HG02943 (cell line): ENCODE measurements around the gene ZIK1.

Experiments used
- ATAC-seq: cut with Tn5 transposase; IDR thresholded peaks from one replicate; pipeline ENCODE4 v1.9.1; 2021; ENCODE audit warnings: mild to moderate bottlenecking, low read depth, moderate library complexity; ENCODE audit not compliant: unreplicated experiment

The ZIK1 gene

DNA sequence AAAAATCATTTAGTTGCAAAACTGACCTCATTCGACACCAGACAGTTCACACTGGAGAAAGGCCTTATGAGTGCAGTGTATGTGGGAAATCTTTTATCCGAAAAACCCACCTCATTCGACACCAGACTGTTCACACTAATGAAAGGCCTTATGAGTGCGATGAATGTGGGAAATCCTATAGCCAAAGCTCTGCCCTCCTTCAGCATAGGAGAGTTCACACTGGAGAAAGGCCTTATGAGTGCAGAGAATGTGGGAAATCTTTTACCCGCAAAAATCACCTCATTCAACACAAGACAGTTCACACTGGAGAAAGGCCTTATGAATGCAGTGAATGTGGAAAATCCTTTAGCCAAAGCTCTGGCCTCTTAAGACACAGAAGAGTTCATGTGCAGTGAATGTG, 23.0 kb downstream of the ZIK1 start:
- ATAC-seq = no peak

DNA sequence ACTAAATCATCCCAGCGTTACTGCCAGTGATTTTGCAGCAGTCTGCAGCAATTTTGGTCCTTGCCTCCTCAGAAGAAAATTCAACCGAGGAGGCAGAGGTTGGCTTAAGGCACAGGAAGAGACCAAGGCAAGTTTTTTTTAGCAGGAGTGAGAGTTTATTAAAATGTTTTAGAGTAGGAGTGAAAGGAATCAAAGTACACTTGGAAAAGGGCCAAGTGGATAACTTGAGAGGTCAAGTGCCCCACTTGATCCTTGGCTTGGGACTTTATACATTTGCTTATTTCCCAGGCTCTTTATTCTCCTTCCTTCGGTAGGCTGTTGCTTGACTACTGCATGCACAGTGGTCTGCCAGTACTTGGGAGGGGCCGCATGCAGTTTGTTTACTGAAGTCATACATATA, 27.2 kb downstream of the ZIK1 start:
- no peak for ATAC-seq

DNA sequence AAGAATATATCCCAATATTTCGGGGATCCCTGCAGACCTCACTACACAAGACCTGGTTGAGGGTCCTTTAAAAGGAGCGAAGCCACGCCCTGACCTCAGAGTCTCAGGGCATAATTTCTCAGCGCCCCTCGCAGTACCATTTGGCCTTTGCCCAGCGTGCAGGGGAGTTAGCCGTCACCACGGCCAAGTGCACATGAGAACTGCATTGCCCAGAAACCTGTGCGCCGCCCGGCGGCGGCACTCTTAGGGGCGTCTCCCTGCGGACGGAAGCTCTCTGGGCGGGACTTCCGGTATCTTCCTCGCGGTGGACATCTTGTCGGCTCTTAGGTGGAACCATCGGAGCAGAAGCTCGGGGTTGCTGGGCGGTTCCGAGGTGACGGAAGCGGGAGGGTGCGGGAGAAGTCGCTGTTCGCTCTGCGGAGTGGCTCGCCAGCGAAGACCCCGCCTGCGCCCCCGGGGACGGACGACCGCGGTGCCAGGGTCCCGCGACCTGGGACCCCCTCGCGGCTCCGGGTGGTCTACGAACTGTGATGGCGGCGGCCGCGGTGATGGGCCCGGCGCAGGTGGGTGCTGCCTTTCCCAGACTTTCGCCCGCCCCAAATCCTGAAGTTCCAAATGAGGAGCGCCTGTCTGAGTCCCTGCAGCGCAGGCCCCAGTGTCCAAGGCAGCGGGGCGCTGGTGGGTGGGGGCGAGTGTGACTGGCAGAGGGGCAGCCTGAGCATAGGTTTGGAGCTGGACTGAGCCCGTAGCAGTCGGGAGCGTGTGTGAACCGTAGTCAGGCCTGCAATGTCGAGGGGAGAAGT, 30.2 kb downstream of the ZIK1 start, which contains the start of gene ZNF134:
TSS of gene ZNF134 (plus strand) at position 302 of the 803 bp plus-strand sequence. CDS start 5,227 bp downstream, outside the sequence.
- ATAC-seq = peak; percentile 90

- ATAC-seq = no peak
Observed at GRCh38 chr19:57615346-57615745, 31.4 kb downstream of the ZIK1 start.

DNA sequence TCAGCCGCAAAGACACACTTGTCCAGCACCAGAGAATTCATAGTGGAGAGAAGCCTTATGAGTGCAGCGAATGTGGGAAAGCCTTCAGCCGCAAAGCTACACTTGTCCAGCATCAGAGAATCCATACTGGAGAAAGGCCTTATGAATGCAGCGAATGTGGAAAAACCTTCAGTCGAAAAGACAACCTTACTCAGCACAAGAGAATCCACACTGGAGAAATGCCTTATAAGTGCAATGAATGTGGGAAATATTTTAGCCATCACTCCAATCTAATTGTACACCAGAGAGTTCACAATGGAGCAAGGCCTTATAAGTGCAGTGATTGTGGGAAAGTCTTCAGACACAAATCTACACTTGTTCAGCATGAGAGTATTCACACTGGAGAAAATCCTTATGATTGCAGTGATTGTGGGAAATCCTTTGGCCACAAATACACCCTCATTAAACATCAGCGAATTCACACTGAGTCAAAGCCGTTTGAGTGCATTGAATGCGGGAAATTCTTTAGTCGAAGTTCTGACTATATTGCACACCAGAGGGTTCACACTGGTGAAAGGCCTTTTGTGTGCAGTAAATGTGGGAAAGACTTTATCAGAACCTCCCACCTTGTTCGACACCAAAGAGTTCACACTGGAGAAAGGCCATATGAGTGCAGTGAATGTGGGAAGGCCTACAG, 36.9 kb downstream of the ZIK1 start:
- ATAC-seq = no peak

DNA sequence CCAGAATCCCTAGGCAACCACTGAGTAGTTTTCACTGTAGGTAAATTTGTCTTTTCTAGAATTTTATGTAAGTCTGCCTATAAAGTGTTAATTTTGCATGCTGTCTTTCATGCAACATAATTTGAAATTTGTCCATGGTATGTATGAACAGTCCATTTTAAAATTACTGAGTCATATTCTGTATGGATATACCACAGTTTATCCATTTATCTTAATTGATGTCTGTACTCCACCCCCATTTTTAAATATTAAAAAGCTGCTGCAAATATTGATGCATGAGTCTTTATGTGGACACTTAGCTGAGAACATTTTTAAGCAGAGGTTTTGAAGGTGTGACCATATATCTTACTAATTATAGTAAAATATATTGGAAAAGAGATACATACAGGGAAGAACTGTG, 39.1 kb downstream of the ZIK1 start:
- no peak for ATAC-seq

GRCh38 chr19:57632987-57633831, 49.3 kb downstream of the ZIK1 start, which contains the start of gene ZNF211:
ZNF211 (plus strand) TSS chr19:57633168; CDS start chr19:57633347, 179 bp downstream.
- ATAC-seq = peak; percentile 92

- no peak for ATAC-seq
Observed at GRCh38 chr19:57633832-57634131, 49.8 kb downstream of the ZIK1 start.

- no peak for ATAC-seq
Observed at GRCh38 chr19:57637379-57637778, 53.4 kb downstream of the ZIK1 start.

- no peak for ATAC-seq
Observed at GRCh38 chr19:57641715-57642234, 57.8 kb downstream of the ZIK1 start.

GRCh38 chr19:57642396-57643046, 58.6 kb downstream of the ZIK1 start:
- ATAC-seq = no peak
